NB4 (cell line): ENCODE results near the gene RPL41.
A peak's percentile ranks its signal among the peaks of the same experiment; 100 is the strongest.

Experiments used
- CTCF ChIP-seq: IDR thresholded peaks from one replicate; pipeline ENCODE4 v1.5.1; 2012; ENCODE audit warnings: low read depth, low read length
- MAX ChIP-seq: IDR thresholded peaks from 2 replicates; pipeline ENCODE4 v1.6.1; 2011; ENCODE audit warnings: low read depth, low read length
- MYC ChIP-seq: IDR thresholded peaks from 2 replicates; pipeline ENCODE4 v1.6.1; 2011; ENCODE audit warnings: low read depth, low read length
- POLR2A ChIP-seq: IDR thresholded peaks from 2 replicates; pipeline ENCODE4 v1.6.1; 2011; ENCODE audit warnings: mild to moderate bottlenecking; ENCODE audit not compliant: insufficient read length; ENCODE audit errors: extremely low read depth

- TF ChIP-seq CTCF (no peak), POLR2A (peak; percentile 72), MAX (peak; percentile 87), MYC (peak; percentile 93)
Observed at GRCh38 chr12:56104109-56104814, 12.2 kb upstream of the RPL41 start, which contains the start of gene PA2G4.
